ENCODE data around the gene GNAS-AS1.

DNA sequence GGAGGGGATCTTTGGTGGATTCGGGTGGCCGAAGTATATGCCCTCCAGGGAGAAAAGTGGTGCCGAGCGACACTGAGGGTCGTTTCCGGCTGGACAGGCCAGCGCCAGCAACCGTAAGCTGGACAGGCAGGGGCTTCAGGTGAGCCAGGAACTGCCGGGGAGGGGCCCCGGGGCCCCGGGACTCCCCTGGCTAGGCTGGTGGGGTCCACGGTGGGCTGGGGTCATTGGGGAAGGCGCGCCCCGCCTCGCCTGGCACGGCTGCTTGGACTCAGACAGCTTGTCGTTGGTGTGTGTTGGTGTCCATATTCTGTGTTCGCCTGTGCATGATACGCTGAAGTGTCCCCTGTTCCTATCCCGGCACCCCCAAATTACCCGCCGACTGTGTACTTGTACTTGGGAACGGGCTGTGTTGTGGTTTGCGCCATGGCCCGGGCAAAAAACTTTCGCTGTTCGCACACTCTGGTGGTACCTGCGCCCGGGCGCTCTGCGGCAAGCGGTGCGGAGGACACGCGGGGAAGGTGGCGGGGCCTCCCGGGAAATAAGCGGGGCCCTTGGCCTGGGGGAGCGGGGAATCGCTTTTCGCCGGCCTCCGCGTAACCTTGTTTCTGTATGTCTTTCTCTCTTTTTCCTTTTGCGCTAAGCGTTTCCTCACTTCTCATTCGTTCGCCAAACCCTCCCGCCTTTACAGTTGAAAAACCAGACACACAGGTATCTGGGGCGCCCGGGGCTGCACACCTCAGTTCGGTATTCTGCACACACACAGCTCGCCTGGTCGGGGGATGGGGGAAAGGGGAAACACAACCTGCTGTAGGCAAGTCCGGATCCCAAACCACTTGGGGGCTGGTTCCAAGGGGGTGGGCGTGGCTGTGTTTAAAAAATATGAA lies 5.0 kb upstream of the GNAS-AS1 start:
- TF ChIP-seq SUZ12 (IDR thresholded peaks at IDR 0.05; ENCODE audit: low read length) (peak; percentile 85), TEAD4 (IDR thresholded peaks at IDR 0.05; ENCODE audit: low read depth, low read length) (no peak), JUND (IDR thresholded peaks at IDR 0.05; ENCODE audit: low read length) (no peak), RBBP5 (IDR thresholded peaks at IDR 0.05; ENCODE audit: borderline replicate concordance, low read depth, low read length) (no peak), POLR2A (IDR thresholded peaks at IDR 0.05; ENCODE audit: control extremely low read depth in 1 of 2, low read depth in 2 of 2, low read length in 2 of 2) (no peak), CEBPB (IDR thresholded peaks at IDR 0.05; ENCODE audit: low read depth, low read length) (no peak), POLR2AphosphoS5 (IDR thresholded peaks at IDR 0.05; ENCODE audit: low read depth, low read length) (no peak)
- TF ChIP-seq, protein P1, sequence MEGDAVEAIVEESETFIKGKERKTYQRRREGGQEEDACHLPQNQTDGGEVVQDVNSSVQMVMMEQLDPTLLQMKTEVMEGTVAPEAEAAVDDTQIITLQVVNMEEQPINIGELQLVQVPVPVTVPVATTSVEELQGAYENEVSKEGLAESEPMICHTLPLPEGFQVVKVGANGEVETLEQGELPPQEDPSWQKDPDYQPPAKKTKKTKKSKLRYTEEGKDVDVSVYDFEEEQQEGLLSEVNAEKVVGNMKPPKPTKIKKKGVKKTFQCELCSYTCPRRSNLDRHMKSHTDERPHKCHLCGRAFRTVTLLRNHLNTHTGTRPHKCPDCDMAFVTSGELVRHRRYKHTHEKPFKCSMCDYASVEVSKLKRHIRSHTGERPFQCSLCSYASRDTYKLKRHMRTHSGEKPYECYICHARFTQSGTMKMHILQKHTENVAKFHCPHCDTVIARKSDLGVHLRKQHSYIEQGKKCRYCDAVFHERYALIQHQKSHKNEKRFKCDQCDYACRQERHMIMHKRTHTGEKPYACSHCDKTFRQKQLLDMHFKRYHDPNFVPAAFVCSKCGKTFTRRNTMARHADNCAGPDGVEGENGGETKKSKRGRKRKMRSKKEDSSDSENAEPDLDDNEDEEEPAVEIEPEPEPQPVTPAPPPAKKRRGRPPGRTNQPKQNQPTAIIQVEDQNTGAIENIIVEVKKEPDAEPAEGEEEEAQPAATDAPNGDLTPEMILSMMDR (IDR thresholded peaks at IDR 0.05; ENCODE audit: control extremely low read depth in 1 of 3, insufficient read depth in 1 of 3, low read depth in 1 of 3, low read length in 3 of 3): no peak
- TF ChIP-seq, protein P2, sequence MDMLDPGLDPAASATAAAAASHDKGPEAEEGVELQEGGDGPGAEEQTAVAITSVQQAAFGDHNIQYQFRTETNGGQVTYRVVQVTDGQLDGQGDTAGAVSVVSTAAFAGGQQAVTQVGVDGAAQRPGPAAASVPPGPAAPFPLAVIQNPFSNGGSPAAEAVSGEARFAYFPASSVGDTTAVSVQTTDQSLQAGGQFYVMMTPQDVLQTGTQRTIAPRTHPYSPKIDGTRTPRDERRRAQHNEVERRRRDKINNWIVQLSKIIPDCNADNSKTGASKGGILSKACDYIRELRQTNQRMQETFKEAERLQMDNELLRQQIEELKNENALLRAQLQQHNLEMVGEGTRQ (IDR thresholded peaks at IDR 0.05; ENCODE audit: low read length): no peak
